Pons (tissue), 1 donor: ENCODE measurements around the gene PCSK9.

Experiments used
- DNase-seq: peaks from one replicate; pipeline ENCODE4 v3.0.0-alpha.2; 2016; ENCODE audit warnings: low spot score

The PCSK9 gene

DNA sequence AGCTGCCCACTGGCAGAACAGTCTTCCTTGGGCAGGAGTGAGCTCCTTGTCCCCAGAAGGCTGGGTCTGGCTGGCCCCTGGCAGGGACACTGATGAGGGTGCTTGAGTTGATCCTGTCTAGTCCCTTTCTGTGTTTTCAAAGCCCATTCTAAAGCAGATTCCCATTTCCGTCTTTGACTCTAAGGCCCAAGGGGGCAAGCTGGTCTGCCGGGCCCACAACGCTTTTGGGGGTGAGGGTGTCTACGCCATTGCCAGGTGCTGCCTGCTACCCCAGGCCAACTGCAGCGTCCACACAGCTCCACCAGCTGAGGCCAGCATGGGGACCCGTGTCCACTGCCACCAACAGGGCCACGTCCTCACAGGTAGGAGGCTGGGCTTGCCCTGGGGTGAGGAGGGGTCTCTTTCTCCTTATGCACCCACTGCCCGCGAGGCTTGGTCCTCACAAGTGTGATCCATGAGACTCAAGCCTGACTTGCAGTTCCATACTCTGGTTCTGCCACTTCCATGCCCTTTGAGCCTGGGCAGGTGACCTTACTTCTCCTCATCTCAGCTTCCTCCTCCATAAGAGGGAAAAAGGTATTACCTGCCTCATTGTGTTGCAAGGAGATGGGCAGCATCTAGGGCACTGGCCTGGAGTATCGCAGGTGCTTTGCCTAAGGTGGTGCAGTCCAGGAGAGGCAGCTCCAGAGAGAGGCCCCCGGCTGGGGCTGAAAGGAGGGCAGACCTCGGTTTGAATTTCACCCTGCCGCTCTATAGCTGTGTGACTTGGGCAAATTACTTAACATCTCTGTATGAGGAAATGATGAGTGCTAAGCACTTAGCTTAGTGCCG is 20.2 kb downstream of the PCSK9 start:
- no peak for DNase-seq

DNA sequence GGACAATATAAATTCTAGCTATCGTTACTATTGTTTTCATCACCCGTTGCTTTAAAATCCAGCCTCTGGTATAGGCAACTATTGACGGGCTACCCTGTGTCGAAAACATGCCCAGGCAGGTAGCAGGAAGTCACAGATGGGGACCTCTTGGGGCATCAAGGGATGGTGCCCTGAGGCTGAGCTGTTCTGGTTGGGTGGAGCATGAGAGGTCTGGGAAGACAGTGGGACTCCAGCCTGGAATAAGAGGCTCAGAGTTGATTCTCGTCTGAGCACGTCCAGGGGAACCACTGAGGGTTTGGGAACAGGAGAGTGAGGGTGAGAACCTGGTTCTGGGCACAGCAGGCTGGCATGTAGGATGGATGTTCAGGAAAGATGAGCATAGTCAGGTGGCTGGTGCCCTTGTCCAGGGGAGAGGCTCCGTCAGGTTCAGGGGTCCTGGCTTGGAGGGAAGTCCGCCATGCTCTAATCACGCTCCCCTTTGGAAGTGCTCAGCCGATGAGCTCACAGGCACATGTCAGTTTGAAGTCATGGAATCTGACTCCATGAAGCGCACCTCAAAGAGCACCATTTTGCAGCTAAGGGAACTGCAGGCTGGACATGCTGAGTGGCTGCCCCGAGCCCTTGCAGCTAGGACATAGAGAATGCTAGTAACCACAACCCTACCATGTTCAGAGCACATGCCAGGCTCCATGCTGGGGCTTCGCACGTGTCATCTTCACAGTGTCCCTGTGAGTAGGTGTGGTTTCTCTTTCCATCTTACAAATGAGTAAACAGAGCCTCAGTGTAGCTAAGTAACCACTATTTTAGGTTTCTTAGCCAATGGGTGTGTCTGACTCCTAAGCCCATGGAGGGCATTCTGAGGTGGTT is 21.0 kb downstream of the PCSK9 start:
- DNase-seq = no peak

DNA sequence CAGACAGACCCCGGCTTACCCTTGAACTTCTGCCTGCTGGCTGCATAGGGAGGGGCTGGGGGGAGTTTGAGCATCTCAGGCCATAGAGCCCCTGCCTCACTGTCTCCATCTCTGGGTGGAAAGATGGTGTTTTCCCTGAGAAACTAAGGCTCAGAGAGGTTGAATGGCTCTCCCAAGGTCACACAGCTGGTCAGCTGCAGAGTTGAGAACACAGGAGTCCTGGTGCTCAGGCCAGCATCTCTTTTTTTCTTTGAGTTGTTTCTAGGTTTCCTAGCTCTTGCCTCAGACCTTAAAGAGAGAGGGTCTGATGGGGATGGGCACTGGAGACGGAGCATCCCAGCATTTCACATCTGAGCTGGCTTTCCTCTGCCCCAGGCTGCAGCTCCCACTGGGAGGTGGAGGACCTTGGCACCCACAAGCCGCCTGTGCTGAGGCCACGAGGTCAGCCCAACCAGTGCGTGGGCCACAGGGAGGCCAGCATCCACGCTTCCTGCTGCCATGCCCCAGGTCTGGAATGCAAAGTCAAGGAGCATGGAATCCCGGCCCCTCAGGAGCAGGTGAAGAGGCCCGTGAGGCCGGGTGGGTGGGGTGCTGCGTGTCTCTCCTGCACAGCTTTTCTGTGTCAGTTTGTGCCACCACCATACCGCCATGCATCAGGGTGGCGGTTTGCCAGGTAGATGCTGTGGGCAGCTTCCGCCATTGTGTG is 21.8 kb downstream of the PCSK9 start:
- DNase-seq = no peak

DNA sequence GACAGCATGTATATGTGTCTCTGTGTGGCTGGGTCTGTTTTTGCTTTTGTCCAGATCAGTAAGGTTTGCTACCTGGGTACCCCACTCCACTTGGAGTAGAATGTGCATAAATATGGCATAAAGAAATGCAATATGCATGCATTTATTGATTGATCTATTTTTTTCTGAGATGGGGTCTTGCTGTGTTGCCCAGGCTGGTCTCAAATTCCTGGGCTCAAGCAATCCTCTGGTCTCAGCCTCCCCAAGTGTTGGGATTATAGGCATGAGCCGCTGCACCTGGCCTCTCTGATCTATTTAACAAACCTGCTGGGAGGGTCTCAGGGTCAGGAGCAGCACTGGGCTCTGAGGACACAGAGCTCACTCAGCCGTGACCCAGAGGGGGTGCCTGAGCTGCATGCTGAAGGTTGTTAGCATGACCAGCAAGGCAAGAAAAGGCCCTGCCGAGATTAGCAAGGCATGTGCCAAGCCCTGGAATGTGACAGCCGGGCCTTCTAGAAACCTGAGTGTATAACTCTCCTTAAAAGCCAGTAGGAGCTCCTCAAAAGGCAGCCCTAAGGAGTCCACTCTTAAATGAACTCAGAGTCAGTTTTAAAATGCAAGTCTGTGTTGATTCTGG is 22.5 kb downstream of the PCSK9 start:
- DNase-seq = no peak

DNA sequence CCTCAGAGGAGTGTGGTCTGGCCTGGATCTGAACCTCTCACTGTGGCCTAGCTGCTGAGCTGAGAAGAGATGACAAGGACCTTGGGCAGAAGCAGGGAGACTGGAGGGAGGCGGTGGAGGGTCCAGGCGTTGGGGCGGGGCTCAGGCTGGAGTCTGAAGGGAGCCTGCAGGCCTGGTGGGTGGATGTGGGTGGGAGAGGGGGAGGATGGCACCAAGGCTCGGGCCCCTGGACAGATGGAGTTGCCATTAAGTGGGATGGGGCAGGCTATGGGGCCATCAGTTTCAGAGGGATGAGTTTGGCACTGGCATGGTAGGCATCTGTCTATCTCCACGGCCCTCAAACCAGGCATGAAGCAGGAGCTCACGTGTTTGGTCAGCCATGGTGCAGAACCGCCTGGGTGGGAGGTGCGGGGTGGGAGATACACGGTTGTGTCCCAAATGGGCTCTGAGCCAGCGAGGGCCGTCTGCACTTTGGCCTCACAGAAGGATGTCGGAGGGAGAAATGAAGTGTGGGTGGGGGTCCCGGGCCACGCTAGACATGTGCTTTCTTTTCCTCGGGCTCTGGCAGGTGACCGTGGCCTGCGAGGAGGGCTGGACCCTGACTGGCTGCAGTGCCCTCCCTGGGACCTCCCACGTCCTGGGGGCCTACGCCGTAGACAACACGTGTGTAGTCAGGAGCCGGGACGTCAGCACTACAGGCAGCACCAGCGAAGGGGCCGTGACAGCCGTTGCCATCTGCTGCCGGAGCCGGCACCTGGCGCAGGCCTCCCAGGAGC is 23.6 kb downstream of the PCSK9 start:
- DNase-seq = no peak

DNA sequence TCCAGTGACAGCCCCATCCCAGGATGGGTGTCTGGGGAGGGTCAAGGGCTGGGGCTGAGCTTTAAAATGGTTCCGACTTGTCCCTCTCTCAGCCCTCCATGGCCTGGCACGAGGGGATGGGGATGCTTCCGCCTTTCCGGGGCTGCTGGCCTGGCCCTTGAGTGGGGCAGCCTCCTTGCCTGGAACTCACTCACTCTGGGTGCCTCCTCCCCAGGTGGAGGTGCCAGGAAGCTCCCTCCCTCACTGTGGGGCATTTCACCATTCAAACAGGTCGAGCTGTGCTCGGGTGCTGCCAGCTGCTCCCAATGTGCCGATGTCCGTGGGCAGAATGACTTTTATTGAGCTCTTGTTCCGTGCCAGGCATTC is 24.2 kb downstream of the PCSK9 start:
- DNase-seq = no peak

DNA sequence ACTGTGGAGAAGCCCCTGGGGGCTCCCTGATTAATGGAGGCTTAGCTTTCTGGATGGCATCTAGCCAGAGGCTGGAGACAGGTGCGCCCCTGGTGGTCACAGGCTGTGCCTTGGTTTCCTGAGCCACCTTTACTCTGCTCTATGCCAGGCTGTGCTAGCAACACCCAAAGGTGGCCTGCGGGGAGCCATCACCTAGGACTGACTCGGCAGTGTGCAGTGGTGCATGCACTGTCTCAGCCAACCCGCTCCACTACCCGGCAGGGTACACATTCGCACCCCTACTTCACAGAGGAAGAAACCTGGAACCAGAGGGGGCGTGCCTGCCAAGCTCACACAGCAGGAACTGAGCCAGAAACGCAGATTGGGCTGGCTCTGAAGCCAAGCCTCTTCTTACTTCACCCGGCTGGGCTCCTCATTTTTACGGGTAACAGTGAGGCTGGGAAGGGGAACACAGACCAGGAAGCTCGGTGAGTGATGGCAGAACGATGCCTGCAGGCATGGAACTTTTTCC is 24.8 kb downstream of the PCSK9 start:
- DNase-seq = no peak

DNA sequence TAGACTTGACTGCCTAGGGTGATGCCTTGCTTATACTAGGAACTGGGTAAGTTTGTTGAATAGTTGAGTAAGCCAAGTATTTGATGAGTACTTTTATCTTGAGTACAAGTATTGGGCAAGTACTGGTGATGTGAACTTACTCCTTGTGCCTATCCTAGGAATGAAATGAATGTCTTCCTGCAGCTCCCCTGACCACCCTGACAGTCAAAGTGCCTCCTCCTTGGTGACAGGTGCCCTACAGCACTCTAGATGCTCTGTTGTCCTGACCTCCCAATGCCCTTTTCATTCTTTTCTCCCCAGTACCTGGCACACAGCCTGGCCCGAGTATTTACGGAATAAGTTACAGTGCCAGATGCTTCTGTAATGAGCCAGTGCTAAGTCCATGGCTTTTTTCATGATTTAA is 25.5 kb downstream of the PCSK9 start:
- DNase-seq = peak; percentile 36

DNA sequence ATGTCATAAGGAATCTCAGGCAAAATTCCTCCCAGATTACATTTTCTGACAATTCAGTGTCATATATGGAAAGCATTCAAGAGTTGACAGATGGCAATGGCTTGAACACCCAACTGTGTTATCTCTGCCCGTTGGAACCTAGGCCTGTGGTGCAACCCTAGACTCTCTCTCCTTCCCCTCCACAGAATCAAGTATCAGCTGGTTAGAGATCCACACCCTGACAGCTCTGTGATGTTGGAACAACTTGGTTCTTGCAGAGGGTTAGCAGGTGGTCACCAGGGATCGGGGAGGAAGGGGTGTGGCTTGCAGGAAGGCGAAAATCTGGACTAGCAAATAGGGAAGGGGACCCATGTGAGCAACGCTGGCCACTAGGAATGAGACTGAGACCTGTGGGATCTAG is 26.3 kb downstream of the PCSK9 start:
- DNase-seq = no peak

DNA sequence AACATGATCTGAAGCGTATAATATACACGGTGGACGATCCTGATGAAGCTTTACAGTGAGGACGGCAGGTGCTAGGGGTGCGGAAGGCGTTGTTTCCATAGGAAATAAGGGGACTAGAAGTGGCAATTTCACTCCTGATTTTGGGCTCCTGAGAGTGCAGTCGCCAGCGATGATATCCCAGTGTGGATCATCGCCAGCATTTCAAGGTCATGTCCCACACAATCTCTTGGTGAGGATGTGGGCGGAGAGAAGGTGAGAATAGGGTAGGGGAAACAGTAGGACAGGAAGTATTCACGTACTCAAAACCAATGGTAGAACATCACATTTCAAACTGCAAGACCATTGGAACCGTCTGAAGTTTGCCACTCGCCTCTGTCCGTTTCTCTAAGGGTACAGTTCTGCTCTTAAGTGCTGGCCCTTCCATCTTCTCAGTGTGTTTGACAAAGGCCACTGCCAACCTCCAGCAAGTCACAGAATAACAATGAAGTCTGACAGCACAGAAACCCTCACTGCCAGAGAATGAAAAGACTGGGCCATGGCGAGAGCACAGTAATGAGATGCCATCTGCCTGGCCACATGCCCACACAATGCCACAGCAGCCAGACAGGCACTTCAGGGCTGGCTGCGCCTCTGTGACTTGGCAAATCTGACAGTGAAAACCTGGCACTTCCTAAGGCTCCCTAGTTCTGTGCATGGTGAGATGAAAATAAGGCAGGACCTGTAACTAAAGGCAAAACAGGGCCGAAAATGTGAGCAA is 27.9 kb downstream of the PCSK9 start:
- DNase-seq = peak; percentile 96

DNA sequence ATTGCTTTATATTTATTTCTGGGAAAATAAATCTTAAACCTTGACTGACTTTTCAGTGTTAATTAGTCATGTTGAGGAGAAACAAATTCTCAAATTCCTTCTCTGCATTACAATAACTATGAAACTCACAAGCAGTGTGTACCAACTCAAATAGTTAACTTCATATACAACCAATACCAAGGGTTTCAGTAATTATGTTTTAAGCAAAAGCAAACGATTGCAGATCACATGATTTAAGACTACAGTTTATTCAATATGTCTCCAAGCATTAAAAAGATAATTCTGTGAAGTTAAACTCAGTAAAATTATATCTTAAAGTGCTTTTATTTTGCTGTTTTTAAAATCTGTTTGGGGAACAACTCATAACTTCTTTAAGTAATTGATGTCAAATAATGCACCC is 28.6 kb downstream of the PCSK9 start:
- DNase-seq = no peak

DNA sequence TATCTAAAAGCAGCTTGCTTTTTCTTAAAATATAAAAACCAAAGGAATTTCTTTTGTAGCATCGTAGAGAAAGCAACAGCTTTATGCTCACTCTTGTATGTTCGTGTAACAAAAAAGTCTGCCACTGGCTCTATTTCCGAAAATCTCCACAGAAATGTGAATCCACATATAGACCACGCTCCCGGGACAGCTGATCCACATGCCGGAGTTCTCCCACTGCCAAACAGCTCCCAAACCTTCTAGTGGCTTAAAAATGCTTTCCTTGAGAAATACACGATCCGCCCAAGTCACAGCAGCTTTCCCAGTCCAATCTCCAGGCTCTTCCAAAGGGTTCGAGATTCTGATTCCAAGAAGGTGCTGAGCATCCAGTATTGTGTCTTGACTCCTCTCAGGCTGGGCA is 29.3 kb downstream of the PCSK9 start:
- DNase-seq = no peak

DNA sequence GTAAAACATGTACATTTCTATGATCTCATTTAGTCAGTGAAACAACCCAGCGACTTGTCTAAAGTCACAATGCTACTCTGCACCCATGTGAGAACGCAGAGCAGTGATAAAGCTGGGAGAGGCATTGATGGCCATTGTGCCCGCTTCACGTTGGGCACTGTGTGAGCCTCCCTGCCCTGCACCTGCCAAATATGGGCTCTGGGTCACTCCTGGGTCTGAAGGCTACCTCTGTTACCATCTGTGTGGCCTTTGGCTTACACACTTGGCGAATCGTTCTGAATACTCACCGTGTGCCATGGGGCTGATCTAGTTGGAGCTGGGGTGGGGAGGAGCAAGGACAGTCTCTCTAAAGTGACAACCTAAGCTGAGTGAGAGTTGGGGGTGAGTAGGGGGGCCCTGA is 29.9 kb downstream of the PCSK9 start:
- no peak for DNase-seq

DNA sequence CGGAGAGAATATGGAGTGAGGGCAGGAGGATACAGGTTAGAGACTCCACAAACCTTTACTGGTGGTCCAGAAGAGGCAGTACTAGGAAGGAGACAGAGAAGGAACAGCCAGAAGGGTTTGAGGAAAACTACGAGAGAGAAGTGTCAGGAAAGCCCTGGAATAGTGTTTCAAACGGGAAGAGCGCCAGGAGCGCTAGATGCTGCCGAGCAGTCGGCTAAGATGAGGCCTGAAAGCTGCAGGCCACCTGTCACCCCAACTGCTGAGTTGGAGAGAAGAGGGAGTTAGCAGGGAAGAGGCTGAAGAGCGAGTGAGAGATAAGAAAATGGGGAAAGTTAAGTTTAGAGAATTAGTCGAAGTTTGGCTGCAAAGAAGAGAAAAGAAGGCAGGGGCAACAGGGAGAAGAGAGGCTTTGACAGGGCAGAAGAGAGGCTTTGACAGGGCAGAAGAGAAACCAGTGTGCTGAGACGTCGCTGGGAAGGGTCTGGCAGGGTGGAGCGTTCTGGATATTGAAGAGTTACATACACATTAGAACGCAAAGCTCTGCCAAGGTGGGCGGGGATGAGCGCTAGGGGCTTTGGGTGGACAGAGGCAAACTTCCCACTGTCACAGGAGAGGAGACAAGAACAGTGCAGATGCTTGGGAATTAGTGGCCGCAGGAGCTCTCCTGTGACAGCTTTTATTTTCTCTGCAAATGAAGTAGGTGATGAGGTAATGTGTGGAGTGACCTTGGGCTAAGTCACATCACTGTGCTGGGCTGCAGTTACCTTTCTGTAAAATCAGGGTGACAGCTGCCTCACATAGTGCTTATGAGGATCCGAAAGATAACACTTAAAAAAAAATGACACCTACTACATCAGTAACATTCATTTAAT is 31.2 kb downstream of the PCSK9 start:
- no peak for DNase-seq

DNA sequence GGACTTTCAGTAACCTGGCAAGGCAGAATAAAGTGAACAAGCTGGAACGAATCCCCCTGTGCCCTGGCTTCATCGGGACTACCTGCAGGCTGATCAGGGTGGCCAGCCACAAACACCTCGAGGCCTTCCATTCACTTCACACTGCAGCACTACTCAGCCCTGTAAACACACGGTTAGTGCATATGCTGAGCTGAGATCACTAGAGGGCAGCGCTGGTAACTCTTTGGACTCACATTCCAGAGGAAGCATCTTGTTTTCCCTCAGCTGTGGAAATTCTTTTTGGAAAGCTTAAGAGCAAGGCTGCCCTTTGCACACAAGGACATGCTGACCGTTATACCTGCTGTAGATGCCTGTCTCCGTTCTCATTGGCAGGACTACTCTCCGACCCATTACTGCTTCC is 32.1 kb downstream of the PCSK9 start:
- peak; percentile 35 for DNase-seq

DNA sequence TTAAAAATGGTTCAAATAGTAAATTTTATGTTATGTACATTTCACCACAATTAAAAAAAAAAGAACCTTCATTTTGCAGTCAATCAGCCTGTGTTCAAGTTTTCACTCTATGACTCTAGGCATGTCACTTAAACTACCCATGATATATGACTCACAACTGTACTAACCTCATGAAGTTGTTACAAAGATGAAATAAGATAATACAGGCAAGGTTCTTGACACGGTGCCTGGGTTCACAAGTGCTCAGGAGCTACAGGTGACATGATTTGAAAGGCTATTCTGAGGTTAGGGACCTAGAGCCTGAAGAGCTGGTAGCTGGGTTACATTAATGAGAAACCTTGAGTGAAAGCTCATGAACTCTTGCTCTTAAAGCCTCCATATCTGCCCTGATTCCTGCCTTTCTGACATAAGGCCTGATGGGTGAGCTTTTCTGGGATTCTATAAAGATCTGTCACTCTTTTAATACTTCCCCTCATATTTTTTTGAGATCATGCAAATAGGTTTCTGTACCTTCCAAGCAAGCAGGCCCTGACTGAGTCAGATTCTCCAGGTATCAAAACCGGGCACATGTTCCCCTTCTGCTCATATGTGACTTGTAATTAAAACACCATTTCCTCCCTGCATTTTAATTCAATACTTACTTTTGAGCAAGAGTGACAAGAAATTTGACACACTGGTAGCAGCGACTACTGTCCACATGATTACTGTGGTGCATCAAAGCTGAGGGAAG is 34.0 kb downstream of the PCSK9 start:
- DNase-seq = no peak

DNA sequence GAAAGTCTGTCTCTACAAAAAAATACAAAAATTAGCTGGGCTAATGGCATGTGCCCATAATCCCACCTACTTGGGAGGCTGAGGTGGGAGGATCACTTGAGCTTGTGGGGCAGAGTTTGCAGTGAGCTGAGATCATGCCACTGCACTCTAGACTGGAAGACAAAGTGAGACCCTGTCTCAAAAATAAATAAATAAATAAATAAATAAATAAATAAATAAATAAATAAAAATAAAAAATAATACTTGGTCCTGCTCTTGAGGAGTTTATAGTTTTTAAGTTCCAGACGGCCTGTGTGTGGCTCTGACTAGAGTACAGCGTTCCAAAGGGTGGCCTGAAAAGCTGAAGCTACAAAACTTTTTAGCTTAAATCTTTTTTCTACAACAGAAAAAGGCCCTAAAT is 35.1 kb downstream of the PCSK9 start:
- DNase-seq = no peak

DNA sequence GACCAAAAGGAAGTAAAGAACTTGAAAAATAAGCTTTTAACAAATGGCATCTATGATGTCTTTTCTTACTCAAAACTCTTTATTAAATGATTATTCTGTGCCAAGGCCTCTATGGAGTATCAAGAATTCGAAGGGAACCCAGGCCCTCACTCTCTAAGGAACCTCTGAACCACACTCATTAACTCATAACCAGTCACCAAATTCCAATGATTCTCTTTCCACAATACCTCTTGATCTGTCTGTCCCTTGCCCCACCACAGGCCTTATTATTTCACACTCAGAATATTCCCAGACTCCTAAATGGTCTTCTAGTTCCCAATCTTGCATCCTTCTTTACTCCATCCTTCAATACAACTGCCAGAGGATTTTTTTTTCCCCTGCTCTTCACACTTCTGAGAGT is 37.0 kb downstream of the PCSK9 start:
- no peak for DNase-seq

DNA sequence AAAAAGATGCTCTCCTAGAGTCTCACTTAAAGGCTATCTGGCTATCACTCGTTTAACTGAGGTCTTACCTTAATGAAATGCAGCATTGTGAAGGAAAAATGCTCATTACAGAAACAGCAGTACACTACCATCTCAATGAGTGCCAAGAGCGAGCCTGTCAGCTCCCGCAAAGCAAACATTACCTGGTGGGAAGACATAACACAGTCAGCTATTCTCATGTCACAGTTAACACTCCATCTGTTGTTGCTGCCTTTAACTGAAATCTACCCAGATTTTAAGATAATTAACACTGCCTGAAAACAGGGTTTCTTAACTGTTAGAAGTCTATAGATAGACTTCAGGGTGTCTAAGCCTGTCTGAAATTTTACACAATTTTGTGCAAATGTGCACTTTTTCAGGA is 39.1 kb downstream of the PCSK9 start:
- no peak for DNase-seq
